ENCODE measurements around the gene MEN1. TPM values are rescaled to one million over a fixed set of nuclear protein-coding genes. Genes with fewer than 3 reads are reported as not detected.

The MEN1 gene
- total and polyA plus RNA-seq, 2 experiments from 2014 or later: 13.2 to 24.6 TPM

GRCh38 chr11:64801158-64801464 is 9.2 kb downstream of the MEN1 start:
- Histone ChIP-seq H3K4me3 (no peak overlapping the region), H3K36me3 (ENCODE audit: low read depth) (no peaks in the 10 kb centered on the region), H2AFZ (no peak overlapping the region), H3K27ac (no peak overlapping the region), H3K4me1 (ENCODE audit: insufficient read depth) (peaks cover 8% of the 10 kb centered on the region; the same call in 1 of the 2 replicates), H3K9me2 (ENCODE audit: insufficient read depth) (no peaks in the 10 kb centered on the region), H4K20me1 (ENCODE audit: insufficient read depth) (no peaks in the 10 kb centered on the region), H3K27me3 (replicated peaks; ENCODE audit: insufficient read depth) (no peaks in the 10 kb centered on the region), H3K79me2 (ENCODE audit: insufficient read depth) (no peaks in the 10 kb centered on the region), H3K9ac (no peak overlapping the region), H3K4me2 (ENCODE audit: unreplicated experiment) (no peak overlapping the region), H3K9me3 (ENCODE audit: low read depth) (no peaks in the 10 kb centered on the region), H3F3A (ENCODE audit: insufficient read depth) (no peaks in the 10 kb centered on the region)
- TF ChIP-seq EZH2phosphoT487 (IDR thresholded peaks at IDR 0.05; ENCODE audit: insufficient read depth, low read depth): no peak
- no peak for TF ChIP-seq EZH2 (IDR thresholded peaks at IDR 0.05; ENCODE audit: insufficient read depth, poor library complexity, severe bottlenecking)
- DNase-seq: no peak
- WGBS, 2 experiments (ENCODE audit: low coverage in 1 of 2, low lambda C conversion rate in 2 of 2, missing lambda C conversion rate in 2 of 2): 81 to 87% methylated on average over 9 of the region's 9 CpGs
- in situ Hi-C loops (cut with MboI): no loop called here

DNA sequence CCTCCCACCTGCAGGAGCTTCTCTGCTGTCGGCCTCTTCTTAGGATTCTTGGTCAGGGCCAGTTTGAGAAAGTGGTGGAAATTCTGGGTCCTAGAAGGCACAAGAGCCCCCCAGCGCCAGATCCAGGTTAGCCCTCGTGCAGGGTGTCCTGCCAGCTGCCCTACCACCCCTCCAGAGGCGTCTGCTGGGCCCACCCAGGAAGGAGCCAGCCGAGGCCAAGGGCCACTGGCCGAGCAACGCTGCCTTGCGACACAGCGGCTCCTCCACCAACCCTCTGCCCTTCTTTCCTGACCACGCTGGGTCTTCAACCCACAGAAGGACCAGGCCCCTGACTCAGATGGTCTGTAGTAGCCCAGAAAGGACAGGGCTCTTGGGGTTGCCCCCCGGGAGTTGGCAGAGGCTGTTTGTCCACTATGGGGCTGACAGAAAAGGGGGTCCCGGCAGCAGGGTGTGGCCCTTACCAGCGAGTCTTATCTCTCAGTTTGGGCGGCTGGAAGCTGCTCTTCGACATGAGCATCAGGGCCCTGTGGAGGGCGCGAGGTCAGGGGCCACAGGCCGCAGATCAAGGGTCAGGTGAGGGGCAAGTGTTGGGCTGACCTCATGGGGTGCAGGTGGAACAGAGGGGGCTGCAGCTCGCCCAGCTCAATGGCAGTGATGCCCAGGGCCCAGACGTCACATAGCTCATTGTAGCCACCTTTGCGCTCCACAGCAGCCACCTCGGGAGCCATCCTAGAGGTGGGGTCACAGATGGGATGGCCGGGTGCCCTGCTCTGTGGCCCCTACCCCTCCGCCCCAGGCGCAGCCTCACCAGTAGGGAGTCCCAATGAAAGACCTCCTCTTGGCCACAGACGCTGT is 9.8 kb downstream of the MEN1 start:
- no peak overlapping the region for H3K27ac ChIP-seq
- TF ChIP-seq EZH2phosphoT487 (IDR thresholded peaks at IDR 0.05; ENCODE audit: insufficient read depth, low read depth): no peak
- TF ChIP-seq EZH2 (IDR thresholded peaks at IDR 0.05; ENCODE audit: insufficient read depth, poor library complexity, severe bottlenecking): no peak
- no peaks in the 10 kb centered on the region for H4K20me1 ChIP-seq (ENCODE audit: insufficient read depth)
- no peaks in the 10 kb centered on the region for H3K79me2 ChIP-seq (ENCODE audit: insufficient read depth)
- H3K36me3 ChIP-seq (ENCODE audit: low read depth): no peaks in the 10 kb centered on the region
- H3K4me1 ChIP-seq (ENCODE audit: insufficient read depth): peaks cover 8% of the 10 kb centered on the region; the same call in 1 of the 2 replicates
- no peaks in the 10 kb centered on the region for H3K9me2 ChIP-seq (ENCODE audit: insufficient read depth)
- H3K27me3 ChIP-seq (replicated peaks; ENCODE audit: insufficient read depth): no peaks in the 10 kb centered on the region
- in situ Hi-C loops (cut with MboI): no loop called here
- H2AFZ ChIP-seq: no peak overlapping the region
- no peak overlapping the region for H3K9ac ChIP-seq
- H3F3A ChIP-seq (ENCODE audit: insufficient read depth): no peaks in the 10 kb centered on the region
- H3K9me3 ChIP-seq (ENCODE audit: low read depth): no peaks in the 10 kb centered on the region
- WGBS, 2 experiments (ENCODE audit: low coverage in 1 of 2, low lambda C conversion rate in 2 of 2, missing lambda C conversion rate in 2 of 2): 89% methylated on average over 23 to 26 of the region's 26 CpGs
- H3K4me3 ChIP-seq: no peak overlapping the region
- no peak for DNase-seq
- H3K4me2 ChIP-seq (ENCODE audit: unreplicated experiment): no peak overlapping the region

- no peak overlapping the region for H3K9ac ChIP-seq
- no peak overlapping the region for H2AFZ ChIP-seq
- WGBS, 2 experiments (ENCODE audit: low coverage in 1 of 2, low lambda C conversion rate in 2 of 2, missing lambda C conversion rate in 2 of 2): 77 to 81% methylated on average over 13 to 14 of the region's 14 CpGs
- H3K27ac ChIP-seq: no peak overlapping the region
- no peaks in the 10 kb centered on the region for H3K36me3 ChIP-seq (ENCODE audit: low read depth)
- H3F3A ChIP-seq (ENCODE audit: insufficient read depth): no peaks in the 10 kb centered on the region
- no peaks in the 10 kb centered on the region for H3K27me3 ChIP-seq (replicated peaks; ENCODE audit: insufficient read depth)
- no peaks in the 10 kb centered on the region for H4K20me1 ChIP-seq (ENCODE audit: insufficient read depth)
- no peak for DNase-seq
- H3K4me3 ChIP-seq: no peak overlapping the region
- H3K79me2 ChIP-seq (ENCODE audit: insufficient read depth): no peaks in the 10 kb centered on the region
- no peaks in the 10 kb centered on the region for H3K9me3 ChIP-seq (ENCODE audit: low read depth)
- H3K9me2 ChIP-seq (ENCODE audit: insufficient read depth): no peaks in the 10 kb centered on the region
- TF ChIP-seq EZH2phosphoT487 (IDR thresholded peaks at IDR 0.05; ENCODE audit: insufficient read depth, low read depth) (no peak), EZH2 (IDR thresholded peaks at IDR 0.05; ENCODE audit: insufficient read depth, poor library complexity, severe bottlenecking) (no peak)
- H3K4me1 ChIP-seq (ENCODE audit: insufficient read depth): peaks cover 8% of the 10 kb centered on the region; the same call in 1 of the 2 replicates
- in situ Hi-C loops (cut with MboI): no loop called here
- H3K4me2 ChIP-seq (ENCODE audit: unreplicated experiment): no peak overlapping the region
These were observed 10.6 kb downstream of the MEN1 start for GRCh38 chr11:64799623-64800302.

- in situ Hi-C loops (cut with MboI): no loop called here
- TF ChIP-seq EZH2phosphoT487 (IDR thresholded peaks at IDR 0.05; ENCODE audit: insufficient read depth, low read depth) (no peak), EZH2 (IDR thresholded peaks at IDR 0.05; ENCODE audit: insufficient read depth, poor library complexity, severe bottlenecking) (no peak)
- H3K4me1 ChIP-seq (ENCODE audit: insufficient read depth): peaks cover 6% of the 10 kb centered on the region; the same call in 1 of the 2 replicates
These were observed 11.1 kb downstream of the MEN1 start for GRCh38 chr11:64799256-64799622.

More at GRCh38 chr11:64799256-64799622, 11.1 kb downstream of the MEN1 start:
- no peak overlapping the region for H3K27ac ChIP-seq
- WGBS, 2 experiments (ENCODE audit: low coverage in 1 of 2, low lambda C conversion rate in 2 of 2, missing lambda C conversion rate in 2 of 2): 87% methylated on average over 7 of the region's 7 CpGs
- no peaks in the 10 kb centered on the region for H4K20me1 ChIP-seq (ENCODE audit: insufficient read depth)
- no peaks in the 10 kb centered on the region for H3K79me2 ChIP-seq (ENCODE audit: insufficient read depth)
- no peak for DNase-seq
- no peak overlapping the region for H2AFZ ChIP-seq
- no peak overlapping the region for H3K9ac ChIP-seq
- H3K36me3 ChIP-seq (ENCODE audit: low read depth): no peaks in the 10 kb centered on the region
- no peak overlapping the region for H3K4me2 ChIP-seq (ENCODE audit: unreplicated experiment)
- no peaks in the 10 kb centered on the region for H3F3A ChIP-seq (ENCODE audit: insufficient read depth)
- no peaks in the 10 kb centered on the region for H3K9me3 ChIP-seq (ENCODE audit: low read depth)
- H3K27me3 ChIP-seq (replicated peaks; ENCODE audit: insufficient read depth): no peaks in the 10 kb centered on the region
- H3K9me2 ChIP-seq (ENCODE audit: insufficient read depth): no peaks in the 10 kb centered on the region
- H3K4me3 ChIP-seq: no peak overlapping the region
